HG03565 (cell line): Measurements from ENCODE around the gene BPIFB4.
"Not testable (repeated sequence)": the region's sequence is repeated elsewhere in the genome, so short reads cannot be mapped to it uniquely, and the experiment has no call there.

Source experiments
- ATAC-seq: cut with Tn5 transposase; IDR thresholded peaks from one replicate; pipeline ENCODE4 v1.9.1; 2021; ENCODE audit warnings: mild to moderate bottlenecking, moderate library complexity; ENCODE audit not compliant: unreplicated experiment

The BPIFB4 gene

DNA sequence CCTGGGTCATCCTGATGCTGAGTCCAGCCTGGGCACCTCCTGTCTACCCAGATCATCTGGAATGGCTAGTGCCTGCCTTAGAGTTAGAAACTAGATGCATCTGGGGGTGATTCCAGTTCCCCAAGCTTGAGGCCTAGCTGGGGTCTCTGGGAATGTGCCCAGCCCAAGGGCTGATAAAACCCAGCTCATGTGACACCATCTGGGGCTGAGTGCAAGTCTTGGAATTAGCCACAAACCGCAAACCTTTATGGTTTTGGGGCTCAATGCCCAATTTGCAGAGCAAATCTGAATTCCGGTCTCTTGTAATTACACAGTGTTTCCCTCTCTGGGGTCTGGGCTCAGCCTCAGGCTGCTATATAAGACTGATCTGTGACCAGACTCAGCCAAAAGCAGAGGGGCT is at the start of gene BPIFB4:
Gene BPIFB4, plus strand, starts transcription at position 385 of the 400 bp plus-strand sequence. CDS start 1,884 bp downstream, outside the sequence.
- no peak for ATAC-seq

DNA sequence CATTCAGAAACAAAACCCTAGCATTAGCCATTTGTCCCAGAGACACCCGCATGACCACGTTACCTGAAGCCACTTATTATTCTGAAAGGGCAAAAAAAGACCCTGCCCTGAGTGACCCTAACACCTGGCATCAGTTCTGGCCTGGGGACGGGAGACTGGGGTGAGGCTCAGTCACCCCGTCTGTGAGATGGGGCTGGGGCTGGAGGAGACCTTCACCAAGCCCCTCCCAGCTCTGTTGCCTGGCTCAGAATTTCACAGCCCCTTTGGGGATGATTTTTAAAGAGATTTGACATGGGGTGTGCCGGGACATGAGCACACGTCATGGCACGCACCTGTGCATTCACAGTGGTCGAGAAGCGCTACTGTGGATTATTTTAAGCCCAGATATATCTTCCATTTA is 49.4 kb upstream of the BPIFB4 start:
- ATAC-seq, result no peak

DNA sequence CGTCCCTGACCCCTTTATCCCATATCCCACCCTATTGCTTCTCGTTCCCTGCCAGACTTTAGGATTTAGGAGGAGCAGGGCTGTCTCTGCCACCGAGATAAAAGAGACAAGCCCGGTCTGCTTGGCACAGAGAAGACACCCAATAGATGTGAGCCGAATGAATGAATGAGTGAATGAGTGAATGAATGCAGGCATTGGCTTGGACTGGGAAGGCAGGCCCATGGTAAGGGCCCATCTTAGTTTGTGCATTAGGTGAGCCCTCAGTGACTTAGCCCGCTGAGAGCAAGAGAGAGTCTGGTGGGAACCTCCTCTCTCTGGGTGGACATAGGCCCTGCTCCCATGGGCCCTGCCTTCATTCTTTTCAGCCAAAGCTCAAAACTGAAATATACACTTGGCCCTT is 48.9 kb upstream of the BPIFB4 start:
- no peak for ATAC-seq

DNA sequence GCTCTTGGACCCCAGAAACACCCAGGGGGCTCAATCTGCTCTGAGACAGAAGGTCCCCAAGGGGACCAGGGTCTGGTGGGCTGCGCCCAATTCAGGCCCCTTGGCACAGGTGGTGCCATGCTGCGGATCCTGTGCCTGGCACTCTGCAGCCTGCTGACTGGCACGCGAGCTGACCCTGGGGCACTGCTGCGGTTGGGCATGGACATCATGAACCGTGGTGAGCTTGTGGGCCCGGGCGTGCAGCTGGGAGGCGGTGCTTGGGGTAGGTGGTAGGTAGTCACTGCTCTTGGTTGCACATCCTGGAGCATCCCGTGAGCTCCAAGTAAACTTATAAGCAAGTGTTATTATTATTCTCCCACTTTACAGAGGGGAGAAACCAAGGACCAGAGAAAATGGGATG is 47.9 kb upstream of the BPIFB4 start, which contains the start of gene BPIFB6:
Gene BPIFB6, plus strand, starts transcription at position 118 of the 400 bp plus-strand sequence. Its CDS starts 0 bp downstream, at position 118.
- ATAC-seq, result no peak

DNA sequence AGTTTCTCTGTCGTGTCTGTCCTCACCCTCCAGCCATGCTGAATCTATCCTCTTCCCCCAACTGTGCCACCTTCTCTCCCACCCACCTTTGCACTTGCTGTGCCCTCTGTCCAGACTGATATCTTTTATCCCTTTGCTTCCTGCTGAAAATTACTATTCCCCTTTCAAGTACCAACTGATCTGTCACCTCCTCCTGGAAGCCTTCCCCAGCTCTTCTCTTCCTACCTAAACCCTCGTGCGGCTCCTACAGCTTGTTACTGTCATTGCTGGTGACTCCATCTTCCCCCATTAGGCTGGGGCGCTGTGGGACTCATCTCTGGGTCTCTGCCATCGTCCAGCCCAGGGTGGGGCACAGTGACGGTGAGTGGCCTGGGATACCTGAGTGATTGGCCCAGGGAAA is 46.9 kb upstream of the BPIFB4 start:
- ATAC-seq, result no peak

DNA sequence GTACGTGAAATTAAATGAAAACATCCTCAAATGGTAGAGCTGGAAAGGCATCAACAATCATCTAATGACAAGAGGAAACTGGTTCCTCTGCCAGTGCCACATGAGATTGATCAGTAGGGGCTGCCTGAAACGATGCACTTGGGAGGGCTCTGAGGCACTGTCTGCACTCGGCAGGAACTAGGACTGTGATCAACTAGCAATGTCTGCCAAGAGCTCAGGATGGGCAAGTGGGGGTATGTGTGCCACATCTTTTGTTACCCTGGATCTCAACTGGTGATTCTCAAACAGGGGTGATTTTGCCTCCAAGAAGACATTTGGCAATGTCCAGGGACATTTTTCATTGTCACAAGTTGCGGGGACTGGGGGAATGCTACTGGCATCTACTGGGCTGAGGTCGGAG is 46.1 kb upstream of the BPIFB4 start:
- ATAC-seq, result no peak

GRCh38 chr20:33034115-33034514 is 45.3 kb upstream of the BPIFB4 start:
- no peak for ATAC-seq

GRCh38 chr20:33034901-33035492 is 44.4 kb upstream of the BPIFB4 start:
- no peak for ATAC-seq

DNA sequence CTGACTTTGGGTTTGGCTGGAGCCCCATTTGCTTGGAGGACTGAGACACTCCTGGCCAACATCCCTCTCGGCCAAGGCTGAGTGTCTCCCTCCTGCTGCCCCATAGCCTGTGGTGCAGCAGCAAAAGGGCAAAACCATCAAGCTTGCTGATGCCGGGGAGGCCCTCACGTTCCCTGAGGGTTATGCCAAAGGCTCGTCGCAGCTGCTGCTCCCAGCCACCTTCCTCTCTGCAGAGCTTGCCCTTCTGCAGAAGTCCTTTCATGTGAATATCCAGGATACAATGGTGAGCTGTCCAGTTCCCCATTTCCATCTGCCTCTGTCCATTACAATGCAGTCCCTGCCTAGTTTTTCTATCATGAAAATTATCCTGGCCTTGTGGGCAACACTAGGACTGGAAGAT is 42.0 kb upstream of the BPIFB4 start:
- no peak for ATAC-seq

DNA sequence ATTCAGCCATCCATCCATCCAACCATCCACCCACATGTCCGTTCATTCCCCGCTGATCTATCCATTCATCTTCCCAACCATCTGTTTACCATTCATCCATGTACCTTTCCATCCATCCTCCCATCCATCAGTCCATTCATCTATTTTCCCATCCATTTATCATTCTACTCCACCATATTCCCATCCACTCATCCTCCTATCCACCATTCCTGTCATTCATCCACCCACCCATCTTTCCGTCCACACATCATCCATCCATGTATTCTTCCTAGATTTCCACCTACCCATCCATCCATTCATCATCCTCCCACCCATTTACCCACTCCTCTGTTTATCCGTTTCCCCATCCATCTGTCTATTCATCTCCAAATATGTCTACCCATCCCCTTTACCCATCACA is 41.2 kb upstream of the BPIFB4 start:
- no peak for ATAC-seq

GRCh38 chr20:33042430-33042829 is 37.0 kb upstream of the BPIFB4 start:
- ATAC-seq, result no peak

DNA sequence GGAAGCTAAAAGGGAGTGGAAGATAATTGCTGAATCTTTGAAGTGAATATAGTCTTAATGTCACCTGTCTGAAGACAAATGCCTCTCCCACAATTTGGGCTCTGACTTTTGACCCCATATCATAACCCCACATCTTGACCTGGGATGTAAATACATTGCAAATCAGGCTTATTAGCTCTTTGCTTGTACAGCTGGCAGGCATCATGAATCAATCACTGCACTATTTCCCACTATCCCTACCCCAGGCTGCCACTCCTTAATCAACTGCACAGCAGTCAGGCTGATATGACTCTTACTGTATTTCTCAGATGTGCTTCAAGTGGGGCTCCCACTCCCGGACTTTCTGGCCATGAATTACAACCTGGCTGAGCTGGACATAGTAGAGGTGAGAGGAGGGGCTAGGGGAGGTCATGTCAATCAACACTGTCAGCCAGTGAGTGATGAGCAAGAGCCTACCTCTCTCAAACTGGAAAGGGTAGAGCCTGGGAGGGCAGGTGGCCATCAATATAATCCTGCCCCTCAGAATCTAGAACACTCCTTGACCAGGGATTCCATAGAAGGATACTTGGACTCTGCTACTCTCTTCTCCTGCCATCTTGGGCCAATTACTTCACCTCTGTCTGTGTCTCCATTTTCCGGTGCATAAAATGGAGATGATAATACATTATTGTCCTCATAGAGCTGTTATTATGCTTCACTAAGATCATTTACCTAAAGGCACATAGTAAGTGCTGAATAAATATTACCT is 36.3 kb upstream of the BPIFB4 start:
- no peak for ATAC-seq

DNA sequence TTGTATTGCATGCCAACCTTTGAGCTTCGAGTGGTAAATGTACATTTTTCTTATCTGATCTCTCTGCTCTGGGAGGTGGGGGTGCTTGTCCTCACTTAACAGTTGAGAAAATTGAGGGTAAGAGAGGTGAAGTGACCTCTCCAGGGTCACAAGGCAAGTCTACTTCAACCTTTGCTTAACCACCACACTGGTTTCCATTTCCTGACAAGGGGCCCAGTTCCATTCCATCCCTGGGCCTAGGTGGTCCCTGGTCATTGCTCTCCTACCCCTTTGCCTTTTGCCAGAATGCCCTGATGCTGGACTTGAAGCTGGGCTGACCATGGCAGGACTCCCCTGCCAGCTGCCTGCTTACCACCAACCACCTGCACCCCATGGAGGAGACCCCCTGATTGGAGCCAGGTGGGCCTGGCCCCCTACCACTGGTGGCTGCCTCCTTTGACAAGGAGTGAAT is 35.7 kb upstream of the BPIFB4 start:
- no peak for ATAC-seq

GRCh38 chr20:33045129-33045721 is 34.2 kb upstream of the BPIFB4 start:
- ATAC-seq, result not testable (repeated sequence)

DNA sequence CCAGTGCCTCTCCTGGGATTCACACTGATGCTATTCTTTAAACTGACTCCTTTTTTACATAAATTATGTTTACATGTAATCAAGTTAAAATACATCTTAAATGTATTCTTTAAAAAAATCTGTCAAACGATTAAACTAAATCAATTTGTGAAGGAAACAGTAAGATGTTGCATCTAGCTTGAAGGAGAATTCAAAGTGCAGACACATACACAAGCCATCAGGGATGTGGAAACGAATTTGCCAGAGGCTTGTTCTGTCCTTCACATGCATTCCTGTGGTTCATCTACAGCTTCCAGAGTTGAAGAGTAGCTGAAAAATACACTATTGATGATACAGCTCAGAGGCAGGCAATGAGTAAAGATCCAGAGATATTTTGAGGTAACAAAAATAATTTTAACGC is 33.0 kb upstream of the BPIFB4 start:
- no peak for ATAC-seq

DNA sequence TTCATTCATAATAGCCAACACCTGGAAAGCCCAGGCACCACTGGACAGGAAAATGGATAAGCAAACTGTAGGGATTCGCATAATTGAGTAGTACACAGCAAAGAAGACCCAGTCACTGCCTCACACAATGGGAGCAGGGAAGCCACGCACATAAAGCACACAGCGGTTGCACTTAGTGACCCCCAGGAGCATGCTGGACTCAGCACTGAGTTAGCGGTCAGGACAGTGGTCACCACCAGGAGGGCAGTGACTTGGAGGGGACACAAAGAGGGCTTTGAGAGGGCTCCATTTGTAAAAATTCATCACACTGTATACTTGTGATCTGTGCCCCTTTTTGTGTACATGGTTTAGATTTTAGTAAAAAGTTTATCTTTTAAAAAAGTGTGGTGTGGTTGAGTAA is 28.1 kb upstream of the BPIFB4 start:
- no peak for ATAC-seq

- ATAC-seq, result no peak
These were observed 25.9 kb upstream of the BPIFB4 start, which contains the start of gene BPIFB3 for GRCh38 chr20:33053291-33054106. BPIFB3 (plus strand) TSS chr20:33053903; CDS start chr20:33055436, 1,533 bp downstream.

DNA sequence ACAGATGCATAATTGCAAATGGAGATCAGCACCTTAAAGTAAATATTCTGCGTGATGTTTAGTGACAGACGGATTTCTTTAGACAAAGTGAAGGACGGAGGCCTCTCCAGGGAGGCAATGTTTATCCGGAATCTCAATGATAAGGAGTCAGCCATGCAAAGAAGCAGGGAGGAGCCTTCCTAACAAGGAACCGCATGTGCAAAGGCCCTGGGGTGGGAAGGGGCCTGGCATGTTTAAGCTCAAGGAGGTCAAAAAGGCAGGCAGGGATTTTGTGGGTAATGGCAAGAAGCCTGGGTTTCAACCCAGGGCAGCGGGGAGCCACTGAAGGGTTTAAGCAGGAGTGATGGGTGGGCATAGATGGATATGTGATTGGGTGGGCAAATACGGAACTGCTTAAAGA is 25.1 kb upstream of the BPIFB4 start:
- no peak for ATAC-seq

DNA sequence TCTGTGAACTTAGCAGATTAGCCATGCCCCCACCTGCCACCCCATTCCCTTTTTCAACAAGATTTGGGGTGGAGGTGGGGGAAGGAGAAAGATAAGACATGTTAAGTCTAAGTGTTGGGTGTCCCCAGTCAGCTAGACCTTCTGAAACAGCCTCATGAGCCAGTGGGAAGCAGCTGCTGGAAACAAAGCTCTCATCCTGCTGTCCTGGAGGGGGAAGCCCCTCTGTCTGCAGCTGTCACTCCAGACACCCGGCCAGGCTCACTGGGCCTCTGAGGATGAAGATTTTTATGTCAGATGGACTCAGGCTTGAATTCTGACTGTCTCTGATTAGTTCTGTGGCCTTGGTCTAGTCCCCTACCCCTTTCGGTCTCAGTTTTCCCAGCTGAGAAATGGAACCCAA is 24.7 kb upstream of the BPIFB4 start:
- ATAC-seq, result no peak

DNA sequence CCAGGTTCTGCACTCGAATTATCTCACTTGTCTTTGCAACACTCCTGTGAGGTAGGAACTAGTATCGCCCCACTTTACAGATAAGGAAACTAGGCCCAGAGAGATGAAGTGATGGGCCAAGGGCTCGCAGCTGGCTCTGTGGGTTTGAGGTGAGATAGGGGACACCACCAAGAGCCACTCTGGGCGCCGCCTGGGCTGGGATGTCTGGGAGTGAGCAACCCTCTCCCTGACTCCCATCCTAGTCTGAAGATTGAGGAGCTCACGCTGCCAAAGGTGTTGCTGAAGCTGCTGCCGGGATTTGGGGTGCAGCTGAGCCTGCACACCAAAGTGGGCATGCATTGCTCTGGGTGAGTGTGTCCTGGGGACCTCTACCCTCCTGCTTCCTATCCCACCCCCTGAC is 20.3 kb upstream of the BPIFB4 start:
- ATAC-seq, result no peak

GRCh38 chr20:33059741-33060390 is 19.6 kb upstream of the BPIFB4 start:
- ATAC-seq, result no peak
